Neural cell (in vitro differentiated cells): ENCODE results near the gene BST1. TPM values are rescaled to one million over a fixed set of nuclear protein-coding genes. Genes with fewer than 3 reads are reported as not detected.

ENCODE experiments used
- H2AFZ ChIP-seq: fragments of 200-600, 300-800 bp; sonication (generic), shearing (Covaris generic); 2 replicates; pipeline ENCODE4 v1.6.0; 2014; ENCODE audit warnings: low read depth, mild to moderate bottlenecking, antibody characterized with exemption, low read length, moderate library complexity
- H3F3A ChIP-seq: fragments of 200-600 bp; shearing (Covaris generic); 2 replicates; pipeline ENCODE4 v1.6.1; 2016; ENCODE audit warnings: mild to moderate bottlenecking, moderate library complexity, mixed read lengths, antibody characterized with exemption, low read length; ENCODE audit not compliant: insufficient read depth, poor library complexity, severe bottlenecking
- H3K27ac ChIP-seq: fragments of 200-600, 300-800 bp; sonication (generic), shearing (Covaris generic); 2 replicates; pipeline ENCODE4 v1.5.1; 2014; ENCODE audit warnings: mild to moderate bottlenecking, low read length, moderate library complexity
- H3K27me3 ChIP-seq: fragments of 300-800, 200-600 bp; sonication (generic), shearing (Covaris generic); 2 replicates; pipeline ENCODE4 v1.6.0; 2014; ENCODE audit warnings: mild to moderate bottlenecking, low read depth, low read length, moderate library complexity; ENCODE audit not compliant: insufficient read depth
- H3K36me3 ChIP-seq: fragments of 300-800, 200-600 bp; sonication (generic), shearing (Covaris generic); 2 replicates; pipeline ENCODE4 v1.5.1; 2014; ENCODE audit warnings: mild to moderate bottlenecking, antibody characterized with exemption, low read length, moderate library complexity; ENCODE audit not compliant: insufficient read depth
- H3K4me2 ChIP-seq: fragments of 300-800, 200-600 bp; sonication (generic), shearing (Covaris generic); 2 replicates; pipeline ENCODE4 v1.6.0; 2014; ENCODE audit warnings: mild to moderate bottlenecking, low read length
- H3K4me3 ChIP-seq: fragments of 300-800, 200-600 bp; sonication (generic), shearing (Covaris generic); 2 replicates; pipeline ENCODE4 v1.5.1; 2014; ENCODE audit warnings: mild to moderate bottlenecking, low read length, moderate library complexity
- H3K79me2 ChIP-seq: fragments of 200-600 bp; shearing (Covaris generic); replicated peaks from 2 replicates; pipeline ENCODE4 v1.6.0; 2014; ENCODE audit warnings: mild to moderate bottlenecking, low read length, moderate library complexity; ENCODE audit not compliant: insufficient read depth
- H3K9ac ChIP-seq: fragments of 300-800, 200-600 bp; sonication (generic), shearing (Covaris generic); 2 replicates; pipeline ENCODE4 v1.6.1; 2016; ENCODE audit warnings: mild to moderate bottlenecking, low read length, mixed read lengths
- H3K9me2 ChIP-seq: fragments of 200-600 bp; shearing (Covaris generic); 2 replicates; pipeline ENCODE4 v1.6.1; 2016; ENCODE audit warnings: mild to moderate bottlenecking, low read length, mixed read lengths; ENCODE audit not compliant: insufficient read depth
- H3K9me3 ChIP-seq: fragments of 200-600, 300-800 bp; sonication (generic), shearing (Covaris generic); 2 replicates; pipeline ENCODE4 v1.6.1; 2016; ENCODE audit warnings: mild to moderate bottlenecking, mixed run types, low read length, moderate library complexity, mixed read lengths
- H4K20me1 ChIP-seq: fragments of 200-600 bp; shearing (Covaris generic); 2 replicates; pipeline ENCODE4 v1.6.1; 2016; ENCODE audit warnings: mild to moderate bottlenecking, mixed run types; ENCODE audit not compliant: insufficient read depth
- CTCF ChIP-seq: fragments of 450-650 bp; IDR thresholded peaks from 2 replicates; pipeline ENCODE4 v1.5.1; 2014; ENCODE audit warnings: antibody characterized with exemption, mild to moderate bottlenecking, moderate library complexity; ENCODE audit not compliant: poor library complexity, severe bottlenecking
- EP300 ChIP-seq: fragments of 450-650 bp; conservative IDR thresholded peaks from 2 replicates; pipeline ENCODE4 v1.6.1; 2014; ENCODE audit warnings: antibody characterized with exemption, mild to moderate bottlenecking, moderate library complexity; ENCODE audit not compliant: poor library complexity, severe bottlenecking
- EZH2 ChIP-seq: fragments of 200-600, 300-800 bp; shearing (Covaris generic), sonication (generic); IDR thresholded peaks from 2 replicates; pipeline ENCODE4 v1.6.1; 2014; ENCODE audit warnings: antibody characterized with exemption, low read length, borderline replicate concordance, mild to moderate bottlenecking; ENCODE audit not compliant: insufficient read depth, poor library complexity, severe bottlenecking
- MXI1 ChIP-seq: fragments of 450-650 bp; conservative IDR thresholded peaks from 2 replicates; pipeline ENCODE4 v1.6.1; 2014; ENCODE audit warnings: antibody characterized with exemption, mild to moderate bottlenecking; ENCODE audit not compliant: poor library complexity, severe bottlenecking
- POLR2AphosphoS5 ChIP-seq: IDR thresholded peaks from 2 replicates; pipeline ENCODE4 v1.6.1; 2012
- RAD21 ChIP-seq: fragments of 450-650 bp; conservative IDR thresholded peaks from 2 replicates; pipeline ENCODE4 v1.6.1; 2014; ENCODE audit warnings: antibody characterized with exemption, mild to moderate bottlenecking, moderate library complexity
- REST ChIP-seq: IDR thresholded peaks from 2 replicates; pipeline ENCODE4 v1.6.1; 2012; ENCODE audit warnings: borderline replicate concordance
- SMC3 ChIP-seq: fragments of 450-650 bp; conservative IDR thresholded peaks from 2 replicates; pipeline ENCODE4 v1.6.1; 2014; ENCODE audit warnings: antibody characterized with exemption, mild to moderate bottlenecking, moderate library complexity; ENCODE audit not compliant: poor library complexity
- TAF1 ChIP-seq: IDR thresholded peaks from 2 replicates; pipeline ENCODE4 v1.6.1; 2012; ENCODE audit warnings: low read depth
- polyA plus RNA-seq: library from polyadenylated mRNA; depleted of rRNA; stranded (reverse); fragments of >200 nt; gene quantifications from 2 replicates; pipeline ENCODE4 v1.2.3, GENCODE V29; 2014

The BST1 gene
- polyA plus RNA-seq, 1 donor from 2014 or later = 1.6 TPM

- no peak for TF ChIP-seq CTCF
- TF ChIP-seq REST = no peak
- no peak for TF ChIP-seq MXI1
- no peak for TF ChIP-seq EZH2
- TF ChIP-seq POLR2AphosphoS5 = no peak
- TF ChIP-seq RAD21 = no peak
- TF ChIP-seq EP300 = no peak
- TF ChIP-seq SMC3 = no peak
- TF ChIP-seq TAF1 = no peak
- H3K4me3 ChIP-seq = no peak overlapping the region
- H2AFZ ChIP-seq = no peak overlapping the region
- H3K9me3 ChIP-seq = no peaks in the 10 kb centered on the region
- no peaks in the 10 kb centered on the region for H3K36me3 ChIP-seq
- H3K9ac ChIP-seq = no peak overlapping the region
- H3F3A ChIP-seq = no peaks in the 10 kb centered on the region
- no peaks in the 10 kb centered on the region for H3K9me2 ChIP-seq
- H3K27ac ChIP-seq = no peak overlapping the region
- H3K79me2 ChIP-seq = no peaks in the 10 kb centered on the region
- no peak overlapping the region for H3K4me2 ChIP-seq
- no peaks in the 10 kb centered on the region for H4K20me1 ChIP-seq
- H3K27me3 ChIP-seq = no peaks in the 10 kb centered on the region
These were observed 63.2 kb downstream of the BST1 start for GRCh38 chr4:15765910-15766697.

GRCh38 chr4:15766821-15767220, 64.0 kb downstream of the BST1 start:
- Histone ChIP-seq H3K36me3 (no peaks in the 10 kb centered on the region), H3F3A (no peaks in the 10 kb centered on the region), H3K79me2 (no peaks in the 10 kb centered on the region), H3K4me2 (no peak overlapping the region), H3K9ac (no peak overlapping the region), H2AFZ (no peak overlapping the region), H3K9me3 (no peaks in the 10 kb centered on the region), H3K27ac (no peak overlapping the region), H3K27me3 (no peaks in the 10 kb centered on the region), H4K20me1 (no peaks in the 10 kb centered on the region), H3K4me3 (no peak overlapping the region), H3K9me2 (no peaks in the 10 kb centered on the region)
- TF ChIP-seq SMC3 = no peak
- TF ChIP-seq MXI1 = no peak
- TF ChIP-seq CTCF = no peak
- no peak for TF ChIP-seq REST
- TF ChIP-seq EZH2 = no peak
- no peak for TF ChIP-seq TAF1
- no peak for TF ChIP-seq POLR2AphosphoS5
- TF ChIP-seq RAD21 = no peak
- TF ChIP-seq EP300 = no peak
